ENCODE measurements around the gene BDKRB2. TPM values are rescaled to one million over a fixed set of nuclear protein-coding genes. Genes with fewer than 3 reads are reported as not detected.

BDKRB2 gene
- total RNA-seq, 1 experiment from 2014 or later = 0.14 TPM

DNA sequence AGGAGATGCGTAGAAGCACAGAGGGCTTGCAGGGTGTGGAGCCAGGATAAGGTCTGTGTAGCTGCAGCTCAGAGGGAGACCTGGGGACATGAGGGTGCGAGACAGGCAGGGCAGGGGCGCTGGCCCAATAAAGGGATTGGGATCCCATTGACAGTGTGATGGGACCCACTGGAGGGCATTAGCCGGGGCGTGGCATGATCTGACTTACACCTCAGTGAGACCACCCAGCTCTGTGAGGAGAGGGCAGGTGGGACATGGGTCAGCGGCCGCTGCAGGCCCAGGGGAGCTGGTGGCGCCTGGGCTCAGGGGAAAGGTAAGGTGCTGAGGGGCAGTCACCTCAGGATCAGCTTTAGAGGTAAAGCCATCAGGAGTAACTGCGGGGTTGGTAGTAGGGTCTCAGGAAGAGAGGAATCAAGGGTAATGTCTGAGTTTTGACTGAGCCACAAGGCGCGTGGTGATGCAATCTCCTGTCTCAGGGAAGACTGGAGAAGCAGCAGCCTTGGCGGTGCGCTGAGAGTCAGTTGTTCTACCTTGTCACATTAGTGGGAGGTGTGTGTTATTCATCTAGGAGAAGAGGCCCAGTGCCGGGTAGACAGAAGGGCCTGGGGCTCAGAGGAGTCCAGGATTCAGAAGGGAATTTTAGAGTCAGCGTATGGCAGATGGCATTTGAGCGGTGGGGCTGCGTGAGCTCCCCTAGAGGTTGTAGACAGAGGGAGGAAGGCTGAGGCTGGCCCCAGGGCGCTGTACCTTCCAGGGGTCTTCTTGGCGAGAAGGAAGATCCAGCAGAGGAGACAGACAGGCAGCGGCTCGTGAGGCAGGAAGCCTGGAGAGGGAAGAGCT lies 30.8 kb upstream of the BDKRB2 start:
- no peak for DNase-seq (ENCODE audit: low read depth)
- in situ Hi-C loops (cut with HindIII; ENCODE audit: low pct_unique_long_range_greater_than_20kb, low sequenced_read_pairs) = no loop called here

DNA sequence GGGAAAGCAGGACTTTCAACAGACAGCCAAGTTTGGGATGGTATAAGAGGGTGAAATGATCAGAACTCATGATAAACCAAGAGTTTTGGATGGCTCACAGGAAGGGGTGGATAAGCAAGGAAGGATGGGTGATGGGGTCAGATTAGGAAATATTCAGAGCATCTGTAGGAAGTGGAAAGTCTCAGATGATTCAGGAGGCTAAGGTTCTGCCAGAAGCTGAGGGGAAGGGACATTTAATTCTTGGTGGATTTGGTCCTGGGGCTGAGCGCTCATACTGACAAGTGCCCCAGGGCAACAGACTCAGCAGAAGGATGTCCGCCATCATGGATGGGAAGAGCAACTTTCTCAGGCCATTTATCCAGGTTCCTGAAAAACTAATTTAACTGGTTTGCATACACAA lies 28.4 kb upstream of the BDKRB2 start:
- in situ Hi-C loops (cut with HindIII; ENCODE audit: low pct_unique_long_range_greater_than_20kb, low sequenced_read_pairs) = no loop called here
- DNase-seq (ENCODE audit: low read depth) = no peak

DNA sequence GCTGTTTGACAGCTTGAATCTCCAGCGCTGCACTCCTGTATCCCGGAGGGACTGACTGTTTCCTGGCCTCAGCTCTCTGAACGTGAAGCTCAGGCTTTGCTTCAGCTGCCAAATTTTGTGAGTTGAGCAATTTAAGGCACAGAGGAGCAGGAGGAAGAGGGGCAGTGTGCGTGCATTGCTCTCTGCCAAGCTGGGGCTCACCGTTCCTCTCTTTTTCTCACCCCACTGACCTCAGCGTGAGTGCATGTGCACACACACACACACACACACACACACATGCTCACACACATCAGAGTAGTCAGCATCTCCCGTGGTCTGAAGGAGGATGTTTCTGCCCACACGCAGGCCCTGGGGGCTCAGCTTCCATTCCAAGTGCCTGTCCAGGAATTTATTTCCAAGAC lies 27.8 kb upstream of the BDKRB2 start:
- DNase-seq (ENCODE audit: low read depth) = no peak
- in situ Hi-C loops (cut with HindIII; ENCODE audit: low pct_unique_long_range_greater_than_20kb, low sequenced_read_pairs) = no loop called here

DNA sequence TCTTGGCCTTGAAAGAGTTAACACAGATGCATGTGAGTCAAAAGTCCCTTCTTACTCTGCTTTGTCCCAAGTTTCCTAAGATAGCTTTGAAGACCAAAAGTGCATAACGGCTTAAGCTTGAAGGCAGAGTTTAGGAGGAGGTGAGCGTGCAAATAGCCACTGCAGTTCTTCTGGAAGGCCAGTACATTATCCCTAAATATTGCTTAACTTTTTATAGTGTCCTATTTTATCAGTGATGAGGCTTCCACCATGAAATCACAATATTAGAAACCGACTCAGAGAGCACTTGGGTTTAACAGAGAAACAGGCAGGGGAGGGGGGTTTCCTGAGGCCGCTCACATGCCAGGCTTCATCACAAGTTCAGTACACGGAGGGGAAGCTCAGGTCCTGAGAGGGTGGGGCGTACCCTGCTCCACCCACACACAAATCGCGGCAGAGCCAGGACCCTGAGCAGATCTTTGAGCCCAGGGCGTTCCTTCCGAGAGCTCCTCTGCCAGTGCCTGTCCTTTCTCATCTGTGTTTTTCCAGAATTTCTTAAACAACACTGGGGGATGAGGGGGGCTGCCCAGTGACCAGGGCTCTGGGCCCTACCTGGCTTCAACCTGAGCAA lies 26.8 kb upstream of the BDKRB2 start:
- no peak for DNase-seq (ENCODE audit: low read depth)
- in situ Hi-C loops (cut with HindIII; ENCODE audit: low pct_unique_long_range_greater_than_20kb, low sequenced_read_pairs) = no loop called here

DNA sequence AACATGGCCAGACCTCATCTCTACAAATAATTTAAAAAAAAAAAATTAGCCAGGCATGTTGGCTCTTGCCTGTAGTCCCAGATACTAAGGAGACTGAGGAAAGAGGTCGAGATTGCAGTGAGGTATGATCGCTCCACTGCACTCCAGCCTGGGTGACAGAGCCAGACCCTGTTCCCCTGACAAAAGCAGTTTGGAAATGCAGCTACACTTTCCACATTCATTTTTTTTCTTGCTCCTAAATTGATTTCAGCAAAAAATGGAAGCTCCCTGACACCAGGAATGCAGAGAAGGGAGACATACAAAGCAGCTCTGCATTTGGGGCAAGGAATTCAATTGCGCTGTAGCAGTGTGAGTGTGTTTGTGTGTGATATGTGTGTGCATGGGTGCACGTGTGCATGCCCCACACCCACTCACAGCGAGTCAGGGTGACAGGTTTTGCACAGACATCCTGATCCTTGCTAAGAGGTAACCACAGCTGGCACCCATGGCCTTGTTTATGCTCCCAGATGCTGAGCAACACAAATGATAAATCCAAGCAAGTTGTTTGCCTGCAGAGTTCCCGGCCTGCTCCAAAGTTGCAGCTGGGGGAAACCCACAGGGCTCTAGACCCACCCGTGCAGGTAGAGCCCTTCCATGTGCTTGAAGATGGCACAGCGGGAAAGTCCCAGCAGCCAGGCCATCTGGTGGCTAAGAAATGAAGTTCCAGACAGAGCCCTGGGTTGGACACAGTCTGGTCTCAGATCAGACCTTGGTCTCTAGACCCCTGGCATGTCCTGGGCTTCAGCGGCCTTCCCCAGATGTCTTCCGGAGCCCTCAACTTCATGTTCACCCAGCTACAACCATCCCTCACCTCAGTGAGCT lies 25.9 kb upstream of the BDKRB2 start:
- in situ Hi-C loops (cut with HindIII; ENCODE audit: low pct_unique_long_range_greater_than_20kb, low sequenced_read_pairs) = no loop called here
- no peak for DNase-seq (ENCODE audit: low read depth)

DNA sequence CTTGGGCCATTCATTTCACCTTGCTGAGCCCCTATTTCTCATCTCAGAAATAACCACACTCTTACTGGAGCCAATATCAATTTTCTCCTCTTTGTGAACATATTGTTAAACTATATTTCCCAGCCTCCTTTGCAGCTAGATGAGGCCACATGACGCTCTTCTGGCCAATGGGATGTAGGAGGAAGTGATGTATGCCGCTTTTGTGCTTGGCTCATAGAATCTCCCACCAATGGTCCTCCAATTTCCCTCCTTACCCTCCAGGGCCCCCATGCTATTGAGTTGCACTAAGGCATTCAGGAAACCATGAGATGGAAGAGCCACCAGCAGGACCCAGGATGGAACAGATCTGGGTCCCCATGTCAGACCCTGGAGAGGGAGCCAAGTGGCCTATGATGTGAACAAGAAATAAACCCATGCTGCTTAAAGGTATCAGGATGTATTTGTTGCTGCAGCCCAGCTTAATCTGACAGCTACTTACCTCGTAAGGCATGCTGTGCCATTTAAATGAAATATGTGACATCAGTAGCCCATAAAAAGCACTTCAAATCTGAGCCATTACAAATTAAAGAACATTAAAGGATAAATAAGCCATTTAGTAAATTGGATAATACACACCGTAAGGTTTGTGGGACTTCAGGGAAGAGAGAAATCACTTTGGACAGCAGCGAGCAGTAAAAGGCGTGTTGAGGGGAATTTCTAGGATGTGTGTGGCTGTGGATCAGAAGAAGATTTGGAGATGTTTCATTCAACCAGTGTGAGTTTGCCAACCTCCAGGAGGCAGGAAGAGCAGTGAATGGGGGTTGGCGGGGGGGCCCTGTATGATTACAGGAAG lies 24.4 kb upstream of the BDKRB2 start:
- DNase-seq (ENCODE audit: low read depth) = no peak
- in situ Hi-C loops (cut with HindIII; ENCODE audit: low pct_unique_long_range_greater_than_20kb, low sequenced_read_pairs) = no loop called here

DNA sequence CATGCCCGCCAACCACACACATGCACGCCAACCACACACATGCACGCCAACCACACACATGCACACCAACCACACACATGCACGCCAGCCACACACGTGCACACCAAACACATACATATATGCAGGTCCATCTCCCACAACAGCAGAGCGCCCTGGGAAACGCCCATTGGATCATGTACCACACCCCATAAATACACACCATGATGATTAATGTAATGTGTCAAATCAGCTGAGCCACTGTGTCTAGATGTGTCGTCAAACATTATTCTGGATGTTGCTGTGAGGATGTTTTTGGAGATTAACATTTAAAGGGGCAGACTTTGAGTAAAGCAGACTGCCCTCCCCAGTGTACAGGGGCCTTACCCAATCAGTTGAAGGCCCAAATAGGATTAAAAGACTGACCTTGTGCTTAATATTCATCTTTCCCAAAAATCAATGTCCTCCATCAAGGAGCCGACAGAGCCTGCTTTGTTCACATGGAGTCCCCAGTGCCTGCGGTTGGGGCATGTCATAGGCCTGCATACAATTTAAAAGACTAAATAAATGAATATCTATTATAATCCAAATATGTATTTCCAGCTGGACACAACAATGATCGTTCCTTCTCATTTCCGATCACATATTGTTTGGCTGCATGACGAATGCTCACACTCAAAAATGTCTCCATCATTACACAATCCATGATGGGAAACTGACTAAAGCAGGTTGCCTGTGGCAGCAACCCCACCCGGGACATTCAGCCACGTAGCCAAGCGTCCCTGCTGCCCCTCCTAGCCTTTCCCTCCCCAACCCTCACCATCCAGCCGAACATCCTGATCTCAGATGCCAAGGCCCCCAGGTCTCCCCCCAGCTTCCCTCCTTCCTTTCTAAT lies 23.2 kb upstream of the BDKRB2 start:
- no peak for DNase-seq (ENCODE audit: low read depth)
- in situ Hi-C loops (cut with HindIII; ENCODE audit: low pct_unique_long_range_greater_than_20kb, low sequenced_read_pairs) = no loop called here

DNA sequence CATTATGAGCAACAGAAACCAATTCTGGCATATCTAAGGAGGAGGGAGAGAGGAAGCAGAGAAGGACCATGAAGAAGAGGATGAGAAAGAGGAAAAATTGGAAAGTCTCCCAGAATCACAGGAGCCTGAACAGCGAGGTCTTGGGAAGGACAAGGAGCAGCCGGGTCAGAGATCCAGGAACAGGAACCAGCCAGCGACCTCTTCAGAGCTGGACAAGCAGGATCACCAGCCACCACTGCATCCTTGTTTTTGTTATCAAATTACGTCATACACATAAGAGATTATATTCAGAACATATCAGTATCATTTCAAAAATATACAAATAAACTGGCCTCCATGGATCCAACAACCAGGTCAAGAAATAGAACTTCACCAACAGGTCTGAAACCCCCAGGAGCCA lies 22.1 kb upstream of the BDKRB2 start:
- in situ Hi-C loops (cut with HindIII; ENCODE audit: low pct_unique_long_range_greater_than_20kb, low sequenced_read_pairs) = no loop called here
- DNase-seq (ENCODE audit: low read depth) = no peak

DNA sequence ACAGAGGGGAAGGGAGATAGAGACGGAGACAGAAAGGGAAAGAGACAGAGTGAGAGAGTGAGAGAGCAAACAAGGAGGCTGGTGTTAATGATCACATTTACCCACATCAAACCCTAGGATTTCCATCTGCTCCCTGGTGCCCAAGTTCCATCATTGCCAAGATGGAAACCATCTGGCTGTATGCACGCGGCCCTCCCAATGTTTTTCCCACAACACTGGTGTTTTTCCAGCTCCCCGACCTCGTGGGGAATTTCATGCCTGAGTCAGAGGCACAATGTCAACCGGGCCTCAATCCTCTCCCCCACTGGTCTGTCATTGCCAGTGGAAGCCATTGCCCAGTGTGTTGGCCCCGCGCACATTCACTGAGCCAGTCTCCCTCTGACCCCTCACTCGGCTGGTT lies 19.9 kb upstream of the BDKRB2 start:
- in situ Hi-C loops (cut with HindIII; ENCODE audit: low pct_unique_long_range_greater_than_20kb, low sequenced_read_pairs) = no loop called here
- DNase-seq (ENCODE audit: low read depth) = no peak

DNA sequence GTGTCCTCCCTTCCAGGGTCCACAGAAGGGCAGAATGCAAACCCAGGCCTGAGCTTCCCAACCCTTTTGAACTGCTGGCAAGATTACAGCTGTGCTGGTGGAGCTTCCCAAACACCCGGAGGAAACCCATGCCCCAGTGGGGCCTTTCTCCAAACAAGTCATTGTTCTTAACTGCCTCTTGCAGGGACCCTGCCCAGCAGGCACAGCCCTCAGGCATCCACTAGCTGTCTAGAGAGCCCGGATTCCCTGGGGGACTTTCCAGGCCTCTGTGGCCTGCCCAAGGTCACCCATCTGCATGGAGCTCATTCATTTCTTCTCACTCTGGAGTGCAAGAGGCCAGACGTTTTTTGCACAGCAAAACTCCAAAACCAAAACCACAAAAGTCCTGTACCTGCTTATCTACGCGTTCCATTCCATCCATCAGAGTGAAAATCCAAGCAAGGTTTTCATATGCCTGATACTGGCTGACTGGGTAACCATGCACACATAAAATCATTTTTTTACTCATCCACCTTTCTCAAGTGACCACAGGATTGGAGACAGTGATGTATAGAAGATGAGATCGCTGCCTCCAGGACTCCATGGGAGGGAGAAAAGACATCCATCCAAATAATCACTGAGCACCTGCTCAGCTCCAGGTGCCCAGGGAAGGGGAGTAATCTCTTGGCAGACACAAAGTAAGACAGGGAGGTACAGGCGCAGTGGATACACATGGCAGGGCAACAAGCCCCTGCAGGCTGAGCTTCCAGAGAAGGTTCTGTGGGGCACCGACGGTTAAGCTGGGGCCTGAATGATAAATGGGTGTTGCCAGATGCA lies 17.2 kb upstream of the BDKRB2 start:
- no peak for DNase-seq (ENCODE audit: low read depth)
- in situ Hi-C loops (cut with HindIII; ENCODE audit: low pct_unique_long_range_greater_than_20kb, low sequenced_read_pairs) = no loop called here

DNA sequence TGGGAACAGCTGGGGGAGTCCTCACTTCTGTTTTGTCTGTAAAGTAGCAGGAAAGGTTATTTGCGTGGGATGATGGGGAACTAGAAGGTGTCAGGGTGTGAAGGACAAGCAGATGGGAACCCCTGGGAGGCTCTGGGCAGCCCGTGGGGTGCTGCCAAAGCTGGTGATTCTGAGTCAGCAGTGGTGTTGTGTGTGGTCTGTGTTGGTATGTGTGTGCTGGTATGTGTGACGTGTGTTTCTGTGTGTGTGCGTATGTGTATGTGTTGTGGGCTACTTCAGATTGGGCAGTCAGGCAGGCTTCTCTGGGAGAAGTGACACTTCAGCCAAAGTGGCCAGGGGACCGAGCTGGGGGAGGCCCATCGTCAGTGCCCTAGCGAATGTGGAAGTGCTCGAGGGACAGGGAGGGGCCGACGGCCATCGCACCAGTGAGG lies 15.3 kb upstream of the BDKRB2 start:
- in situ Hi-C loops (cut with HindIII; ENCODE audit: low pct_unique_long_range_greater_than_20kb, low sequenced_read_pairs) = no loop called here
- no peak for DNase-seq (ENCODE audit: low read depth)

DNA sequence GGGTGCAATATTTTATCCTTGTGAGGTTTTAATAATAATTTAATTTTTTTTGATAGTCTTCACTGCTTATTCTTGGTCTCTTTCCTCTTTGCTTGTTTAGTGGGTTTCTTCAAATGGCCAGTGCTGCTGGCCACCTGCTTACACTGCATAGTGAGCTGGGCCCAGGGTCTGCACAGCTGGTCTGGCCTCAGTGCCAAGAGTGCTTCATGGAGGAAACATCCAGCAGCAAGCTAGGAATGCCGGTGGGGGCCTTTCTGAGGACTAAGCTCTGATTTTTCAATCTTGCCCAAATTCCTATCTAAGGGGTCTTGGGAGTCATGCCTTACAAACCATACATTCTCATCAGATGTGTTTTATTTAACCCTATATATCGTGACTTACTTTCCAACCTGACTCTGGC lies 13.3 kb upstream of the BDKRB2 start:
- DNase-seq (ENCODE audit: low read depth) = no peak
- in situ Hi-C loops (cut with HindIII; ENCODE audit: low pct_unique_long_range_greater_than_20kb, low sequenced_read_pairs) = no loop called here

DNA sequence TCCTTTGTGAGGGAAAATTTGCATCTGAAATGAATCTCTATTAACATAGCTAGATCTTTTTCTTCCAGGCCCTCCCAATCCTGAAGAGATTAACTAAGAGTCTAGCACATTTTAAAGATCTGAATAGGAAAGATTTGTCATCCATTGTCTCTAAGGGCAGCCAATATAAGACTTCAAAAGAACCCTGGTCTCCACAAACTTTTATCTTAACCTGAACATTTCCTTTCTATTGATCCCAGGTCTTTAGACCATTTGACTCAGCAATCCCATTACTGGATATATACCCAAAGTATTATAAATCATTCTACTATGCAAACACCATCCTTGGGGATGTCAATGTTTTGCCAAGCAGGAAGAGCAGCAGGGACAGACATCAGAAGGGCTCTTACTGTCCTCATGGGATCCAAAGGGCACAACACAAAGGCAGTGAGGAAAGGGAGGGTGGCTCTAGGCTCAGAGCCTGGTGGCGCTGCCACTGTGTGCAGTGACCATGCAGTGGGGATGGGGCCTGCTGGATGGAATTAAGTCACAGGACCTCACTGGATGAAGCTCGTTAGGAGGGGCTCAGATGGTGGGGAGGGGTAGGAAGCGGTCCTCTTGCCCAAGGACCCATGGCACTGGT lies 12.7 kb upstream of the BDKRB2 start:
- in situ Hi-C loops (cut with HindIII; ENCODE audit: low pct_unique_long_range_greater_than_20kb, low sequenced_read_pairs) = no loop called here
- no peak for DNase-seq (ENCODE audit: low read depth)

DNA sequence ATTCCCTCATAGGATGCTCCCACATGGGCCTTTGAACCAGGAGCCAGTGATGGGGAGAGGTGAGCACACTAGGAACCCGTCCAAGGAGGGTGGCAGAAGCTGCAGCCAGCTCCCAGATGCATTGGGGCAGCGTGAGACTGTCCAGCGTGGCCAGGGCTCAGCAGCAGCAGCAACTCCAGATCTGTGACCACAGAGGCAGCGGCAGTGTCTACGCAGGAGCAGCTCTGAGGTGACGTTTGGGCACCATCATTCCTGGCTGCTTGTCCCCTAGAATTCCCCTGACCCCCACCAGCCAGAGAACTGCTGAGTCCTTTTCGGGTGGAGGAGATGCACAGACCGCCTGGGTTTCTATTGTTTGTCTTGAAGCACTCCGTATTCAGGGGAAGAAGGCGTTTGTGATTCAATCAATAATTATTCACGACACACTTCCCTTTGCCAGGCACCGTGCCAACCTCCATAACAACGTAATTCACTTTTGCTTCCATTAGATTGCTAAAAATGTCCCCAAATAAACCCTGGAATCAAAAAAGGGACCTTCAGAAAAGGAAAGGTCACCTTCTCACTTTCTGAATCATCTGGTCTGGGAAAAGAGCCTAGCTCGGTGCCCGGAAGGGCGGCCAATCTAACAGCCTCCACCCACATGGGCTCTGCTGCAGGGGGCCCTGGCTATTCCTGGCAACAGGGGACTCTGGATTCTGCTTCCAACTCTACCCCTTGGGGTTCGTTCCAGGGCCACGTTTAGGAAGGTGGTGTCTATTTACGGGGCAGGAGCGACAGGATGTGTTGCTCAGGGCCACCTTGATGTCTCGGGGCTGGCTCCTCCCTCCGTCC lies 11.4 kb upstream of the BDKRB2 start:
- DNase-seq (ENCODE audit: low read depth) = no peak
- in situ Hi-C loops (cut with HindIII; ENCODE audit: low pct_unique_long_range_greater_than_20kb, low sequenced_read_pairs) = no loop called here

DNA sequence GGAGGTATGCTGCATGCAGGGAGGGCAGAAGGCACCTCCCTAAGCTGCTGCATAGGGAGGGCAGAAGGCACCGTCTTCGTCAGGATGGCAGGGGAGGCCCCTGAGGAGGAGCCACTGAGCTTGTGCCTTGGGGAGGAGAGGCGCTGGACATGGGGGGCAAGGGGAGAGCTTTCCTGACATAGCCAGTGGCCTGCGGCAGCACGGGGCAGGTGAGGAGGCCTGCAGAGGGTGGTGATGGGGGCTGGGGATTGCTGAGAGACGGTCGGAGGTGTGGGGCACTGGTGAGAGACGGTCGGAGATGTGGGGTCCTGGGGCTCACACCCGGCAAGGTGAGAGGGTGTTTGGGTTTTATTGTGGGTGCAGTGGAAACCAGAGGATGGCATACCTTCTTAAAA lies 10.4 kb upstream of the BDKRB2 start:
- no peak for DNase-seq (ENCODE audit: low read depth)
- in situ Hi-C loops (cut with HindIII; ENCODE audit: low pct_unique_long_range_greater_than_20kb, low sequenced_read_pairs) = no loop called here
